ENCODE data around the gene CNN3. TPM values are rescaled to one million over a fixed set of nuclear protein-coding genes. Genes with fewer than 3 reads are reported as not detected.

CNN3 gene
- total and polyA plus RNA-seq, 3 experiments from 2014 or later = 1.6 to 2.8 (median 2.3) TPM

- CTCF ChIA-PET = no interaction called here
- Mint-ChIP-seq H3K27ac (no peak overlapping the region), H3K4me1 (no peaks in the 10 kb centered on the region), H3K4me3 (no peak overlapping the region), H3K36me3 (no peaks in the 10 kb centered on the region), H3K27me3 (no peaks in the 10 kb centered on the region), H3K9me3 (no peaks in the 10 kb centered on the region)
- no peak for DNase-seq
- POLR2A ChIA-PET = no interaction called here
- H3K4me3 ChIP-seq (ENCODE audit: low read length) = no peak overlapping the region
- no peaks in the 10 kb centered on the region for H3K9me3 ChIP-seq (ENCODE audit: low read length)
- H3K4me1 ChIP-seq (ENCODE audit: insufficient read depth, low read length) = no peaks in the 10 kb centered on the region
- no peaks in the 10 kb centered on the region for H3K36me3 ChIP-seq (ENCODE audit: insufficient read depth, low read length)
- H3K27ac ChIP-seq (ENCODE audit: low read depth, low read length) = no peak overlapping the region
- no peaks in the 10 kb centered on the region for H3K27me3 ChIP-seq (ENCODE audit: insufficient read depth, low read length, poor library complexity, severe bottlenecking)
Measured at GRCh38 chr1:94953746-94954145, 26.8 kb upstream of the CNN3 start.

GRCh38 chr1:94953107-94953506 lies 26.2 kb upstream of the CNN3 start:
- Histone ChIP-seq H3K9me3 (ENCODE audit: low read length) (no peaks in the 10 kb centered on the region), H3K27me3 (ENCODE audit: insufficient read depth, low read length, poor library complexity, severe bottlenecking) (no peaks in the 10 kb centered on the region), H3K4me3 (ENCODE audit: low read length) (no peak overlapping the region), H3K36me3 (ENCODE audit: insufficient read depth, low read length) (no peaks in the 10 kb centered on the region), H3K4me1 (ENCODE audit: insufficient read depth, low read length) (no peaks in the 10 kb centered on the region), H3K27ac (ENCODE audit: low read depth, low read length) (no peak overlapping the region)
- H3K4me3 Mint-ChIP-seq = no peak overlapping the region
- POLR2A ChIA-PET = no interaction called here
- CTCF ChIA-PET = no interaction called here
- H3K9me3 Mint-ChIP-seq = no peaks in the 10 kb centered on the region
- H3K27me3 Mint-ChIP-seq = no peaks in the 10 kb centered on the region
- H3K27ac Mint-ChIP-seq = no peak overlapping the region
- no peaks in the 10 kb centered on the region for H3K36me3 Mint-ChIP-seq
- DNase-seq = no peak
- H3K4me1 Mint-ChIP-seq = no peaks in the 10 kb centered on the region

- H3K27ac ChIP-seq (ENCODE audit: low read depth, low read length) = no peak overlapping the region
- Mint-ChIP-seq H3K27me3 (peaks cover 0 to under 1% of the 10 kb centered on the region in 2 donors), H3K4me3 (no peak overlapping the region), H3K36me3 (no peaks in the 10 kb centered on the region), H3K4me1 (no peaks in the 10 kb centered on the region), H3K9me3 (no peaks in the 10 kb centered on the region), H3K27ac (no peak overlapping the region)
- H3K36me3 ChIP-seq (ENCODE audit: insufficient read depth, low read length) = no peaks in the 10 kb centered on the region
- no peaks in the 10 kb centered on the region for H3K9me3 ChIP-seq (ENCODE audit: low read length)
- CTCF ChIA-PET = no interaction called here
- no peak for DNase-seq
- H3K4me3 ChIP-seq (ENCODE audit: low read length) = no peak overlapping the region
- no peaks in the 10 kb centered on the region for H3K4me1 ChIP-seq (ENCODE audit: insufficient read depth, low read length)
- H3K27me3 ChIP-seq (ENCODE audit: insufficient read depth, low read length, poor library complexity, severe bottlenecking) = no peaks in the 10 kb centered on the region
- POLR2A ChIA-PET = no interaction called here
Measured at GRCh38 chr1:94952539-94952938, 25.6 kb upstream of the CNN3 start.

- H3K9me3 ChIP-seq (ENCODE audit: low read length) = no peaks in the 10 kb centered on the region
- H3K36me3 ChIP-seq (ENCODE audit: insufficient read depth, low read length) = no peaks in the 10 kb centered on the region
- H3K27me3 Mint-ChIP-seq = peaks cover 0 to 4% of the 10 kb centered on the region in 2 donors
- DNase-seq = no peak
- H3K36me3 Mint-ChIP-seq = no peaks in the 10 kb centered on the region
- H3K27ac Mint-ChIP-seq = no peak overlapping the region
- H3K4me1 Mint-ChIP-seq = no peaks in the 10 kb centered on the region
- H3K4me3 ChIP-seq (ENCODE audit: low read length) = no peak overlapping the region
- ChIA-PET CTCF (no interaction called here), POLR2A (no interaction called here)
- no peaks in the 10 kb centered on the region for H3K4me1 ChIP-seq (ENCODE audit: insufficient read depth, low read length)
- H3K27ac ChIP-seq (ENCODE audit: low read depth, low read length) = no peak overlapping the region
- H3K27me3 ChIP-seq (ENCODE audit: insufficient read depth, low read length, poor library complexity, severe bottlenecking) = no peaks in the 10 kb centered on the region
- H3K9me3 Mint-ChIP-seq = no peaks in the 10 kb centered on the region
- no peak overlapping the region for H3K4me3 Mint-ChIP-seq
Measured at GRCh38 chr1:94951509-94952208, 24.7 kb upstream of the CNN3 start.

- Histone ChIP-seq H3K36me3 (ENCODE audit: insufficient read depth, low read length) (no peaks in the 10 kb centered on the region), H3K9me3 (ENCODE audit: low read length) (no peaks in the 10 kb centered on the region), H3K4me3 (ENCODE audit: low read length) (no peak overlapping the region), H3K27ac (ENCODE audit: low read depth, low read length) (no peak overlapping the region), H3K4me1 (ENCODE audit: insufficient read depth, low read length) (no peaks in the 10 kb centered on the region), H3K27me3 (ENCODE audit: insufficient read depth, low read length, poor library complexity, severe bottlenecking) (no peaks in the 10 kb centered on the region)
- H3K4me1 Mint-ChIP-seq = no peaks in the 10 kb centered on the region
- ChIA-PET POLR2A (no interaction called here), CTCF (no interaction called here)
- H3K27ac Mint-ChIP-seq = no peak overlapping the region
- H3K27me3 Mint-ChIP-seq = peaks cover 2 to 4% of the 10 kb centered on the region in 2 donors
- H3K36me3 Mint-ChIP-seq = no peaks in the 10 kb centered on the region
- H3K4me3 Mint-ChIP-seq = no peak overlapping the region
- no peaks in the 10 kb centered on the region for H3K9me3 Mint-ChIP-seq
- no peak for DNase-seq
Measured at GRCh38 chr1:94951046-94951445, 24.1 kb upstream of the CNN3 start.

- DNase-seq = no peak
- Mint-ChIP-seq H3K4me1 (no peaks in the 10 kb centered on the region), H3K9me3 (no peaks in the 10 kb centered on the region), H3K27me3 (peaks cover 2 to 15% of the 10 kb centered on the region in 2 donors), H3K27ac (no peak overlapping the region), H3K4me3 (no peak overlapping the region), H3K36me3 (no peaks in the 10 kb centered on the region)
- POLR2A ChIA-PET = no interaction called here
- CTCF ChIA-PET = no interaction called here
- H3K4me1 ChIP-seq (ENCODE audit: insufficient read depth, low read length) = no peaks in the 10 kb centered on the region
- no peaks in the 10 kb centered on the region for H3K27me3 ChIP-seq (ENCODE audit: insufficient read depth, low read length, poor library complexity, severe bottlenecking)
- no peak overlapping the region for H3K27ac ChIP-seq (ENCODE audit: low read depth, low read length)
- H3K9me3 ChIP-seq (ENCODE audit: low read length) = no peaks in the 10 kb centered on the region
- H3K36me3 ChIP-seq (ENCODE audit: insufficient read depth, low read length) = no peaks in the 10 kb centered on the region
- H3K4me3 ChIP-seq (ENCODE audit: low read length) = no peak overlapping the region
Measured at GRCh38 chr1:94949681-94950661, 23.1 kb upstream of the CNN3 start.

- Mint-ChIP-seq H3K4me3 (no peak overlapping the region), H3K27ac (no peak overlapping the region), H3K27me3 (peaks cover 7 to 30% of the 10 kb centered on the region in 2 donors), H3K9me3 (no peaks in the 10 kb centered on the region), H3K36me3 (no peaks in the 10 kb centered on the region), H3K4me1 (no peaks in the 10 kb centered on the region)
- no peak overlapping the region for H3K4me3 ChIP-seq (ENCODE audit: low read length)
- H3K27ac ChIP-seq (ENCODE audit: low read depth, low read length) = no peak overlapping the region
- H3K36me3 ChIP-seq (ENCODE audit: insufficient read depth, low read length) = no peaks in the 10 kb centered on the region
- POLR2A ChIA-PET = no interaction called here
- no peak for DNase-seq
- no peaks in the 10 kb centered on the region for H3K27me3 ChIP-seq (ENCODE audit: insufficient read depth, low read length, poor library complexity, severe bottlenecking)
- CTCF ChIA-PET = no interaction called here
- H3K9me3 ChIP-seq (ENCODE audit: low read length) = no peaks in the 10 kb centered on the region
- H3K4me1 ChIP-seq (ENCODE audit: insufficient read depth, low read length) = no peaks in the 10 kb centered on the region
Measured at GRCh38 chr1:94947437-94947836, 20.5 kb upstream of the CNN3 start.

- Mint-ChIP-seq H3K9me3 (no peaks in the 10 kb centered on the region), H3K4me1 (no peaks in the 10 kb centered on the region), H3K4me3 (no peak overlapping the region), H3K36me3 (no peaks in the 10 kb centered on the region), H3K27ac (no peak overlapping the region), H3K27me3 (peaks cover 7 to 30% of the 10 kb centered on the region in 2 donors)
- no peaks in the 10 kb centered on the region for H3K36me3 ChIP-seq (ENCODE audit: insufficient read depth, low read length)
- no peak for DNase-seq
- no peaks in the 10 kb centered on the region for H3K9me3 ChIP-seq (ENCODE audit: low read length)
- H3K4me1 ChIP-seq (ENCODE audit: insufficient read depth, low read length) = no peaks in the 10 kb centered on the region
- CTCF ChIA-PET = interaction anchor here (1.2 to 1.3 kb wide), 2 partner anchors 10 to 97 kb away, joined by 3 to 4 read pairs; no protein-coding TSS in a partner anchor
- POLR2A ChIA-PET = no interaction called here
- no peak overlapping the region for H3K27ac ChIP-seq (ENCODE audit: low read depth, low read length)
- no peaks in the 10 kb centered on the region for H3K27me3 ChIP-seq (ENCODE audit: insufficient read depth, low read length, poor library complexity, severe bottlenecking)
- H3K4me3 ChIP-seq (ENCODE audit: low read length) = no peak overlapping the region
Measured at GRCh38 chr1:94946886-94947285, 20.0 kb upstream of the CNN3 start.
